HPDE6-E6E7 (cell line): ENCODE results near the gene BABAM2.

Source experiments
- DNase-seq: peaks from one replicate; pipeline ENCODE4 v3.0.0; 2011; ENCODE audit warnings: missing footprints; ENCODE audit errors: extremely low spot score

Gene BABAM2

GRCh38 chr2:28028025-28028424, 137.5 kb downstream of the BABAM2 start:
- DNase-seq, result no peak

- no peak for DNase-seq
These were observed 140.1 kb downstream of the BABAM2 start for GRCh38 chr2:28030600-28030999.

GRCh38 chr2:28032816-28033215, 142.3 kb downstream of the BABAM2 start:
- no peak for DNase-seq

GRCh38 chr2:28034696-28035095, 144.2 kb downstream of the BABAM2 start:
- DNase-seq, result no peak

GRCh38 chr2:28035163-28035690, 144.7 kb downstream of the BABAM2 start:
- DNase-seq, result no peak

GRCh38 chr2:28035816-28036215, 145.3 kb downstream of the BABAM2 start:
- no peak for DNase-seq

- DNase-seq, result no peak
These were observed 145.8 kb downstream of the BABAM2 start for GRCh38 chr2:28036307-28036706.

GRCh38 chr2:28038722-28039121, 148.2 kb downstream of the BABAM2 start:
- no peak for DNase-seq

GRCh38 chr2:28045676-28046351, 155.3 kb downstream of the BABAM2 start:
- DNase-seq, result no peak

GRCh38 chr2:28046921-28047320, 156.4 kb downstream of the BABAM2 start:
- DNase-seq, result no peak

GRCh38 chr2:28047681-28048080, 157.2 kb downstream of the BABAM2 start:
- no peak for DNase-seq

- DNase-seq, result no peak
These were observed 157.8 kb downstream of the BABAM2 start for GRCh38 chr2:28048341-28048740.

- DNase-seq, result no peak
These were observed 158.9 kb downstream of the BABAM2 start for GRCh38 chr2:28049416-28049815.

- DNase-seq, result no peak
These were observed 159.4 kb downstream of the BABAM2 start for GRCh38 chr2:28049899-28050298.

GRCh38 chr2:28052691-28053090, 162.2 kb downstream of the BABAM2 start:
- DNase-seq, result no peak

GRCh38 chr2:28053597-28053996, 163.1 kb downstream of the BABAM2 start:
- DNase-seq, result no peak

- no peak for DNase-seq
These were observed 164.4 kb downstream of the BABAM2 start for GRCh38 chr2:28054916-28055315.

GRCh38 chr2:28055325-28055970, 164.9 kb downstream of the BABAM2 start:
- no peak for DNase-seq

GRCh38 chr2:28058791-28059190, 168.3 kb downstream of the BABAM2 start:
- DNase-seq, result no peak

- DNase-seq, result no peak
These were observed 172.3 kb downstream of the BABAM2 start for GRCh38 chr2:28062867-28063266.

- no peak for DNase-seq
These were observed 173.0 kb downstream of the BABAM2 start for GRCh38 chr2:28063492-28063962.

- no peak for DNase-seq
These were observed 177.1 kb downstream of the BABAM2 start for GRCh38 chr2:28067602-28068001.

GRCh38 chr2:28068088-28068487, 177.6 kb downstream of the BABAM2 start:
- DNase-seq, result no peak
